GM23248 (cell line): Measurements from ENCODE around the gene AKAP13.

ENCODE experiments used
- EZH2 ChIP-seq: fragments of 200-600 bp; sonication (generic); IDR thresholded peaks from 2 replicates; pipeline ENCODE4 v1.6.1; 2018; ENCODE audit warnings: antibody characterized with exemption, mild to moderate bottlenecking; ENCODE audit not compliant: insufficient read depth, poor library complexity, severe bottlenecking
- EZH2phosphoT487 ChIP-seq: fragments of 200-600 bp; sonication (generic); IDR thresholded peaks from 2 replicates; pipeline ENCODE4 v1.6.1; 2018; ENCODE audit warnings: antibody characterized with exemption, moderate library complexity, mild to moderate bottlenecking, low read depth; ENCODE audit not compliant: insufficient read depth

- TF ChIP-seq EZH2 (no peak), EZH2phosphoT487 (no peak)
These were observed 147.5 kb downstream of the AKAP13 start for GRCh38 chr15:85527895-85528294.
